Muscle of leg (tissue), 11 donors: ENCODE results near the gene LRRTM3. TPM values are rescaled to one million over a fixed set of nuclear protein-coding genes. Genes with fewer than 3 reads are reported as not detected.

Experiments
- DNase-seq: peaks from one replicate; pipeline ENCODE4 v3.0.0; 2013
- H3K27ac ChIP-seq: one replicate; pipeline ENCODE4 v1.5.1; 2013; ENCODE audit warnings: mild to moderate bottlenecking, low read length, control low read depth
- H3K27me3 ChIP-seq: one replicate; pipeline ENCODE4 v1.6.1; 2013; ENCODE audit warnings: low read length; ENCODE audit not compliant: control insufficient read depth, insufficient read depth
- H3K36me3 ChIP-seq: one replicate; pipeline ENCODE4 v1.6.1; 2013; ENCODE audit warnings: low read length; ENCODE audit not compliant: control insufficient read depth, insufficient read depth
- H3K4me1 ChIP-seq: one replicate; pipeline ENCODE4 v1.6.1; 2013; ENCODE audit warnings: low read length; ENCODE audit not compliant: control insufficient read depth, insufficient read depth
- H3K4me3 ChIP-seq: one replicate; pipeline ENCODE4 v1.5.1; 2013; ENCODE audit warnings: low read length, control low read depth
- H3K9me3 ChIP-seq: replicated peaks from 2 replicates; pipeline ENCODE4 v1.6.1; 2013; ENCODE audit warnings: low read depth, low read length; ENCODE audit not compliant: control insufficient read depth
- WGBS: methylation state at CpG from one replicate; pipeline ENCODE4 v1.1.5; 2013; ENCODE audit warnings: missing lambda C conversion rate; ENCODE audit not compliant: insufficient coverage; 5-methylcytosine and 5-hydroxymethylcytosine counted together
- polyA plus RNA-seq, 8 donors: library from polyadenylated mRNA; unstranded; fragments of 120-200 nt; gene quantifications; one replicate each; pipeline versions ENCODE4 v1.2.1 to v1.2.3, GENCODE V29; 2013; ENCODE audit warnings: inconsistent platforms in 1 of 8, low replicate concordance in 1 of 8; ENCODE audit not compliant: insufficient read length in 8 of 8, insufficient read depth in 1 of 8
- total RNA-seq: library from RNA; stranded (reverse); fragments of 120-200 nt; gene quantifications from one replicate; pipeline ENCODE4 v1.2.4, GENCODE V29; 2013

Gene LRRTM3
- total and polyA plus RNA-seq, 9 donors, result 1.7 to 6.8 (median 2.2) TPM

DNA sequence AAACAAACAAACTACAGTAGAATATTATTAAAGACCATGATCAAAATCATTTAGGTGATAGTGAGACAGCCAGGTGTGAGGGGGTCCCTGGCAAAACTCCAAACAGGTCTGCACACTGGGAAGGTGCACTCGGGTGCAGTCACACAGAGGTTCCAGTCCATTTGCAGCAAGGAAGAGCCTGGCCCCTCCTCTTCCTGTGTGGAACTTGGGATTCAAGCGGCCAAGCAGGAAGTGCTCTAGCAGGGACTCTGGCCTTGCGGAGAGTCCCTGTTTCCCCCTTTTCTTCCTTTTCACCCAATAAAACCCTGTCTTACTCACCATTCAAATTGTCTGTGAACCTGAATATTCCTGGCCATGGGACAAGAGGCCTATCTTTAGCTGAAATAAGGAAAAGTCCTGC lies 181.8 kb downstream of the LRRTM3 start:
- Histone ChIP-seq H3K27me3 (no peaks in the 10 kb centered on the region), H3K4me3 (no peak overlapping the region), H3K36me3 (no peaks in the 10 kb centered on the region), H3K27ac (no peak overlapping the region), H3K4me1 (no peaks in the 10 kb centered on the region), H3K9me3 (no peaks in the 10 kb centered on the region)
- DNase-seq, result no peak
- 61% methylated on average over 3 of the region's 3 CpGs for WGBS

DNA sequence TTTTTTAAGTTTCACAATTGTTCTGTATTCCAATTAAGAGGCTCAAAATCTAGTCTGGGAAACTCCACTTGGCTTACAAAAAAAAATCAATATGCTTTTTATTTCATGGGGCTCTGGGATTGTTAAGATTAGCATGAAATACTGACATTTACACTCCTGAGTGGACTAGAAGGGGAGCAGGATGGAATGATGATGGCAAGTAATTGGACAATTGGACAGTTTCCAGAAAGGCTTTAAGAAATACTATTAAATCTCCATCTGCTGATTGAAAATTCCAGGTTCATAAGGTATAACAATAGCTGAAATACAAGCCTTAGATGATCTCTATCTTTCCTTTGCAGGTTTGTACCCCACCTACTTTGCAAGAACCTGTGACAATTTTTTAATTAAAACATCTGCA lies 184.4 kb downstream of the LRRTM3 start:
- Histone ChIP-seq H3K4me1 (no peaks in the 10 kb centered on the region), H3K4me3 (no peak overlapping the region), H3K36me3 (no peaks in the 10 kb centered on the region), H3K27me3 (no peaks in the 10 kb centered on the region), H3K27ac (no peak overlapping the region), H3K9me3 (no peaks in the 10 kb centered on the region)
- DNase-seq, result no peak

DNA sequence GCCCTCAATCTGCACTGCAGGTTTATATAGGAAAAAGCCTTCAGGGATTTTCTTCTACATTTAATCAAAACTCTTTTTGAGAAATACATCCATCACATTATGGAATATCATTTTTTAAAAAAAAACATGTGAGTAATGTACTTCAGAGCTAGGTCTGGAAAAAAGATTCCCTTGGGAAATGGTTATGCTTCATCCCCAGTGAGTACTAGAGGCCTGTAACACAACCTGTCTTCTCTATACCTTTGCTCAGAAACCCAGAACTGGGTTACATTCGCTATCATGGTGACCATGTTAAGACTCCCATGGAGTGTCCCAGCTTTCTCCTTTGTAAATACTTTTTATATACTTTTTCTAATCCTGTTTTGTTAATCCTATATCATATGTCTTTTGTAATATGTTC lies 186.9 kb downstream of the LRRTM3 start:
- no peaks in the 10 kb centered on the region for H3K9me3 ChIP-seq
- H3K36me3 ChIP-seq, result no peaks in the 10 kb centered on the region
- no CpG with 5 or more reads among the region's 1 CpG for WGBS
- H3K27ac ChIP-seq, result no peak overlapping the region
- no peak overlapping the region for H3K4me3 ChIP-seq
- no peaks in the 10 kb centered on the region for H3K4me1 ChIP-seq
- no peaks in the 10 kb centered on the region for H3K27me3 ChIP-seq
- no peak for DNase-seq

DNA sequence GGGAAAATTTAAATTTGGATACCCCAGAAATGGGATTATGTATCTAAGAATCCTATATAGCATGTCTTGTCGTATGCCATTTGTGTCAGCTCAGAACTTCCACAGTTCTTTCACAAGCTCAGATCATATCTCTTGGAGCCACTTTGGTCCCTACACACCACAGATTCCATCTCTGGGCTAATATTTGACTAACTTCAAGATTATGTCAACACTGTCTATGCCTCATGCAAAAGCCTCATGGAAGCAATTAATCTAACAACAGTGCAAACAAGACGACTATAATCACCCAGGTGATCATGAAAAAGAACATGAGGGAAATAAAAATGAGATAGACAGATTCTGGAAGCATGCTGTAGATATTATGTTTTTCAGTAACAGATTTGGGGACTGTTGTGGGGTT lies 189.1 kb downstream of the LRRTM3 start:
- no peaks in the 10 kb centered on the region for H3K9me3 ChIP-seq
- no peaks in the 10 kb centered on the region for H3K36me3 ChIP-seq
- no peak overlapping the region for H3K27ac ChIP-seq
- no peak overlapping the region for H3K4me3 ChIP-seq
- WGBS, result no CpG with 5 or more reads among the region's 2 CpGs
- H3K4me1 ChIP-seq, result no peaks in the 10 kb centered on the region
- no peaks in the 10 kb centered on the region for H3K27me3 ChIP-seq
- no peak for DNase-seq

DNA sequence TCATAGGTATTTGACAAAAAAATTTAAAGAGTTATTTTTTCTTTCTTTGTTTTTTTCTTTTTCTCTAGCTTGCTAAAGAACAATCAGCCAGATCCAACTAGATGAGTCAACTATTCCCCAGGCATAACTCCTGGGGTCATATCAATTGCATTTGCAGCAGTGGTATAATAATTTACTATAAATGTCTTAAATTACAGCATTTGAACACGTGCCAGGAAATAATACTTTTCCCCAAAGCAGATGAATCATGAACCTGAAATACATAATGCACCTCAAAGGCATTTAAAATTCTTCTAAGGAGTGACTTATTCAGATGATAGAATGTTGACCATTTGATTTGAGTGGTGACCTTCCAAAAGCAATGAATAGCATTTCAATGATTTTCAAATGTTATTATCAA lies 190.1 kb downstream of the LRRTM3 start:
- DNase-seq, result peak; percentile 39
- Histone ChIP-seq H3K27me3 (no peaks in the 10 kb centered on the region), H3K9me3 (no peaks in the 10 kb centered on the region), H3K36me3 (no peaks in the 10 kb centered on the region), H3K4me1 (no peaks in the 10 kb centered on the region), H3K4me3 (no peak overlapping the region), H3K27ac (no peak overlapping the region)
- WGBS, result no CpG with 5 or more reads among the region's 1 CpG

DNA sequence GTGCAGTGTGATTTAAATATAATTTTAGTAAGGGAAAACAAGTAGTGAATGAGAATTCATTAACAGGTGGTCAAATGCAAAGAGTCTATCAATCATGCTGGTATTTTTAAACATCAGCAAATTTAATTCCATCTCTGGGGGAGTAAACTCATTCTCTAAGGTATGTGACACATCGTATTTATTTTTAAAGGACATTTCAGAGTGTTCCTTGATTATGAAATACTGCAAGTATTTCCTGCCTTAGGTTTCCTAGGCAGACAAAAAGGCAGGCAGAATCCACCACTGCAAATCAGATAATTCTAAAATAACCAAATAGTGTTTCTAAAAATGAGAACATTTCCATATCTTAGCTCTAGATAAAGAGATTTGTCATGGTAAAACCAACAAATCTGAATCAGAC lies 193.8 kb downstream of the LRRTM3 start:
- no peak for DNase-seq
- H3K27ac ChIP-seq, result no peak overlapping the region
- no CpG with 5 or more reads among the region's 1 CpG for WGBS
- no peaks in the 10 kb centered on the region for H3K4me1 ChIP-seq
- H3K9me3 ChIP-seq, result no peaks in the 10 kb centered on the region
- H3K27me3 ChIP-seq, result no peaks in the 10 kb centered on the region
- H3K4me3 ChIP-seq, result no peak overlapping the region
- H3K36me3 ChIP-seq, result no peaks in the 10 kb centered on the region

DNA sequence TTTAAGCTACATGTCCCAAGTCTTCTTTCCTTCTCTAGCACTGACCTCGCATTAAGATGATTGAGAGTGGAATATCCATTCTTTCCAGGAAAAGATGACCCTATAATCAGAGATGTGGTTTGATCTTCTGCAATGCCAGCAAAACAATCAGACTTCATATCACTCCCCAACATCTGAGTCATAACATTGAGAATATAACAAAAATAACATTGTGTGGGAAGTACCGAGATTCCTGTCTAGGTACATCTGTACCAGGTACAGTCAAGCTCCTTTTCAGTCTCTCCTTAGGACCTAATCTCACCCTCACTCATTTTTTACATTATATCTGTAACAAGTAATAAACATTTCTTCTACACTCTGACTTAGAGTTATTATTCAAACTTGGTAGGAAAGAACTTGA lies 201.6 kb downstream of the LRRTM3 start:
- no peak overlapping the region for H3K27ac ChIP-seq

DNA sequence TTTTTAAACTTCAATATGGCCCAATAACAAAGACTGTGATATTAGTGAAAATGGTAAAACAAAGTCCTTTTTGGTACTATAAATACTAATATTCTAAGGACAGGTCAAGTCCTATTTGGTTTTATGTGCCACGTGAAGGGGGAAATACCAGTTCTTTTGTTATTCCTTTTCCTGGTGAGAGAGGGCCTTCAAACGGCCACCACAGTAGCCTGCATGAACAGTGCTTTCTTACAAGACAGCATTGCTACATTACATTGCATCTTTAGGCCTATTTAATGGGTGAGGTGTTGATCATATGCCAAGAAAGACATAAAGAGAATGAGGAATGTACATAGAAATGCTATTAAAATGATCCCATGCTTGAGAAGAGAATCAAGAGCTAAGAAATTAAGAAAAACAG lies 214.8 kb downstream of the LRRTM3 start:
- no CpG with 5 or more reads among the region's 2 CpGs for WGBS
- Histone ChIP-seq H3K4me3 (no peak overlapping the region), H3K27ac (no peak overlapping the region), H3K4me1 (no peaks in the 10 kb centered on the region), H3K9me3 (no peaks in the 10 kb centered on the region), H3K27me3 (no peaks in the 10 kb centered on the region), H3K36me3 (no peaks in the 10 kb centered on the region)
- DNase-seq, result no peak

More for the DNA sequence above, 201.6 kb downstream of the LRRTM3 start:
- no peaks in the 10 kb centered on the region for H3K36me3 ChIP-seq
- no CpG with 5 or more reads among the region's 2 CpGs for WGBS
- no peak overlapping the region for H3K4me3 ChIP-seq
- no peaks in the 10 kb centered on the region for H3K27me3 ChIP-seq
- no peaks in the 10 kb centered on the region for H3K4me1 ChIP-seq
- H3K9me3 ChIP-seq, result no peaks in the 10 kb centered on the region
- DNase-seq, result no peak

DNA sequence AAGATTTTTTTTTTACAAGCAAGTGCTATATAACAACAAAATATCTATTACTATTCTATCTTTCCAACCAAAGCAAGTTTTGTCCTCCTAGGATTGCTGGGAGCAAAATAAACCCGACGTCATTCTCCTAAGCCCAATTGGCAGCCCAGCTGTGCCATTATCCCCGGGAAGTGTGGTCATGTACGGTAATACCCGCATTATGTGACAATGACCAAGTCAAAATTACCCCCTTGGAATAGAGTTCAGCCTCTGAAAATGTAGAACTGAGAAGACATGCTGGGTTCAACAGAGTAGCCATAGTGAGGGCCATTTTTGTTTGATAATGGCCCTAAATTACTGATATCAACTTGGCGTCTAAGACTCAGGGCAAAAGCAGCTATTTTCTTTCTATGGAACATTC lies 215.5 kb downstream of the LRRTM3 start:
- Histone ChIP-seq H3K27ac (no peak overlapping the region), H3K27me3 (no peaks in the 10 kb centered on the region), H3K9me3 (no peaks in the 10 kb centered on the region), H3K4me3 (no peak overlapping the region), H3K4me1 (no peaks in the 10 kb centered on the region), H3K36me3 (no peaks in the 10 kb centered on the region)
- WGBS, result 80% methylated on average over 5 of the region's 6 CpGs
- no peak for DNase-seq

DNA sequence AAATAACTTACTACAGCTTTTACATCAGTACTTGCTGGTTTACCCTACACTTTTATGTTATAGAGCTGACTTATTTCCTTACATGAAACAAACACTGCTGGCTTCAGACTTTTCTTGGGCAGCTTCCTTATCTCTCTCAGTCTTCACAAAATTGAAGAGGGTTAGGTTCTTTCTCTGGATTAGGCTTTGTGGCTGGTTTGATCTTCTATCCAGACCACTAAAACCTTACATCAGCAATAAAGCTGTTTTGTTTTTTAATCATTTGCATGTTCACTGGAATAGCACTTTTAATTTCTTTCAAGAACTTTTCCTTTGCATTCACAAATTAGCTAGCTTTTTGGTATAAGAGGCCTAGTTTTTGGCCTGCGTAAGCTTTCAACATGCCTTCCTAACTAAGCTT lies 218.7 kb downstream of the LRRTM3 start:
- no peak for DNase-seq
- H3K27me3 ChIP-seq, result no peaks in the 10 kb centered on the region
- H3K36me3 ChIP-seq, result no peaks in the 10 kb centered on the region
- WGBS, result no CpG with 5 or more reads among the region's 1 CpG
- H3K27ac ChIP-seq, result no peak overlapping the region
- H3K4me3 ChIP-seq, result no peak overlapping the region
- H3K9me3 ChIP-seq, result no peaks in the 10 kb centered on the region
- H3K4me1 ChIP-seq, result no peaks in the 10 kb centered on the region
